H1 (cell line): ENCODE data around the gene OR52E2. TPM values are rescaled to one million over a fixed set of nuclear protein-coding genes. Genes with fewer than 3 reads are reported as not detected.

ENCODE experiments used
- ASH2L ChIP-seq: fragments of 200-600, 300-600 bp; sonication (generic); IDR thresholded peaks from one replicate; pipeline ENCODE4 v1.7.1; 2017; ENCODE audit warnings: low read length
- FOSL1 ChIP-seq: IDR thresholded peaks from 2 replicates; pipeline ENCODE4 v1.6.1; 2011; ENCODE audit warnings: mild to moderate bottlenecking, low read depth, low read length, moderate library complexity; ENCODE audit not compliant: insufficient read depth
- GTF2F1 ChIP-seq: IDR thresholded peaks from 2 replicates; pipeline ENCODE4 v1.6.1; 2012; ENCODE audit warnings: low read depth, low read length, improper control_type of control experiment, borderline replicate concordance
- MAFK ChIP-seq: IDR thresholded peaks from 2 replicates; pipeline ENCODE4 v1.6.1; 2012; ENCODE audit warnings: low read depth, mild to moderate bottlenecking, improper control_type of control experiment, low read length
- NRF1 ChIP-seq: IDR thresholded peaks from 2 replicates; pipeline ENCODE4 v1.6.1; 2011; ENCODE audit warnings: mild to moderate bottlenecking, low read depth, low read length, improper control_type of control experiment
- POLR2AphosphoS5 ChIP-seq: IDR thresholded peaks from 2 replicates; pipeline ENCODE4 v1.6.1; 2011; ENCODE audit warnings: low read depth, low read length
- POU5F1 ChIP-seq: IDR thresholded peaks from 2 replicates; pipeline ENCODE4 v1.6.1; 2011; ENCODE audit warnings: low read depth, mild to moderate bottlenecking, low read length, moderate library complexity
- SIX5 ChIP-seq: IDR thresholded peaks from 2 replicates; pipeline ENCODE4 v1.6.1; 2011; ENCODE audit warnings: mild to moderate bottlenecking, low read depth, low read length
- polyA plus RNA-seq, 7 experiments: library from polyadenylated mRNA; depleted of rRNA in 3 of 7; stranded (reverse) in 5 of 7; unstranded in 2 of 7; fragments of >200 nt in 5 of 7; fragments of 200-250 nt in 2 of 7; gene quantifications; 1 replicate in 5 of 7; 2 replicates in 1 of 7; 4 replicates in 1 of 7; pipeline versions ENCODE4 v1.2.1 to v1.2.3, GENCODE V29; 2011 to 2013; ENCODE audit warnings: missing spikeins in 2 of 7, mixed read lengths in 2 of 7
- total RNA-seq: library from RNA; stranded (reverse); fragmentation: NEBNext Ultra II Directional; extraction: Animal tissue kit (Norgen Biotek cat#: 25700); gene quantifications from 2 replicates; pipeline ENCODE4 v1.2.1, GENCODE V29; 2021
- TF ChIP-seq, protein P1 (sequence below): fragments of 300-600 bp; sonication (generic); IDR thresholded peaks from 2 replicates; pipeline ENCODE4 v1.7.1; 2012; ENCODE audit warnings: low read length, moderate library complexity, mild to moderate bottlenecking, inconsistent platforms; ENCODE audit not compliant: insufficient replicate concordance
- TF ChIP-seq, protein P2 (sequence below), 3 experiments: IDR thresholded peaks; 1 replicate in 2 of 3; 2 replicates in 1 of 3; pipeline versions ENCODE4 v1.5.1 to v1.6.1; 2011; ENCODE audit warnings: low read length in 3 of 3, mild to moderate bottlenecking in 3 of 3, inconsistent platforms in 2 of 3, low read depth in 1 of 3, moderate library complexity in 1 of 3; ENCODE audit not compliant: insufficient read depth in 1 of 3; ENCODE audit errors: control extremely low read depth in 1 of 3

The OR52E2 gene
- total and polyA plus RNA-seq, 2 of the 8 experiments (the other 6 are each of a cell fraction or from before 2014, with no cell fraction given): not detected

DNA sequence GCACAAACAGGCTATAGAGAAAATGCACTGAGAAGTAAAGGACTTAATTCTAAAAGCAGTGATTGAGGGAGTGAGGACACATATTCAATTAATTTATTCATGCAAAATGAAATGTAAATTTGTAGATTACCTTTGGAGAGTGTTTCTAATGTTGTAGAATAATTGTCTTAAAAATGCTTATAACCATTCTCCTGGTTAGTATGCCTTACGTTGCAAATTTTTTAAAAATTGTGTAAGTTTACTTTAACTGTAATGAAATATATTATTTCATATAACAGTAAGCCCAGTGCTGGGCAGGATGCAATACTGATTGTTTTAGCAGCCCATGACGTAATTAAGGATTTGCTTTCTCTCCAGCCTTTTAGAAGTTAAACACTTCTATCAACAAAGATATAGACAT lies 36.6 kb upstream of the OR52E2 start (continued):
- TF ChIP-seq, protein P1, sequence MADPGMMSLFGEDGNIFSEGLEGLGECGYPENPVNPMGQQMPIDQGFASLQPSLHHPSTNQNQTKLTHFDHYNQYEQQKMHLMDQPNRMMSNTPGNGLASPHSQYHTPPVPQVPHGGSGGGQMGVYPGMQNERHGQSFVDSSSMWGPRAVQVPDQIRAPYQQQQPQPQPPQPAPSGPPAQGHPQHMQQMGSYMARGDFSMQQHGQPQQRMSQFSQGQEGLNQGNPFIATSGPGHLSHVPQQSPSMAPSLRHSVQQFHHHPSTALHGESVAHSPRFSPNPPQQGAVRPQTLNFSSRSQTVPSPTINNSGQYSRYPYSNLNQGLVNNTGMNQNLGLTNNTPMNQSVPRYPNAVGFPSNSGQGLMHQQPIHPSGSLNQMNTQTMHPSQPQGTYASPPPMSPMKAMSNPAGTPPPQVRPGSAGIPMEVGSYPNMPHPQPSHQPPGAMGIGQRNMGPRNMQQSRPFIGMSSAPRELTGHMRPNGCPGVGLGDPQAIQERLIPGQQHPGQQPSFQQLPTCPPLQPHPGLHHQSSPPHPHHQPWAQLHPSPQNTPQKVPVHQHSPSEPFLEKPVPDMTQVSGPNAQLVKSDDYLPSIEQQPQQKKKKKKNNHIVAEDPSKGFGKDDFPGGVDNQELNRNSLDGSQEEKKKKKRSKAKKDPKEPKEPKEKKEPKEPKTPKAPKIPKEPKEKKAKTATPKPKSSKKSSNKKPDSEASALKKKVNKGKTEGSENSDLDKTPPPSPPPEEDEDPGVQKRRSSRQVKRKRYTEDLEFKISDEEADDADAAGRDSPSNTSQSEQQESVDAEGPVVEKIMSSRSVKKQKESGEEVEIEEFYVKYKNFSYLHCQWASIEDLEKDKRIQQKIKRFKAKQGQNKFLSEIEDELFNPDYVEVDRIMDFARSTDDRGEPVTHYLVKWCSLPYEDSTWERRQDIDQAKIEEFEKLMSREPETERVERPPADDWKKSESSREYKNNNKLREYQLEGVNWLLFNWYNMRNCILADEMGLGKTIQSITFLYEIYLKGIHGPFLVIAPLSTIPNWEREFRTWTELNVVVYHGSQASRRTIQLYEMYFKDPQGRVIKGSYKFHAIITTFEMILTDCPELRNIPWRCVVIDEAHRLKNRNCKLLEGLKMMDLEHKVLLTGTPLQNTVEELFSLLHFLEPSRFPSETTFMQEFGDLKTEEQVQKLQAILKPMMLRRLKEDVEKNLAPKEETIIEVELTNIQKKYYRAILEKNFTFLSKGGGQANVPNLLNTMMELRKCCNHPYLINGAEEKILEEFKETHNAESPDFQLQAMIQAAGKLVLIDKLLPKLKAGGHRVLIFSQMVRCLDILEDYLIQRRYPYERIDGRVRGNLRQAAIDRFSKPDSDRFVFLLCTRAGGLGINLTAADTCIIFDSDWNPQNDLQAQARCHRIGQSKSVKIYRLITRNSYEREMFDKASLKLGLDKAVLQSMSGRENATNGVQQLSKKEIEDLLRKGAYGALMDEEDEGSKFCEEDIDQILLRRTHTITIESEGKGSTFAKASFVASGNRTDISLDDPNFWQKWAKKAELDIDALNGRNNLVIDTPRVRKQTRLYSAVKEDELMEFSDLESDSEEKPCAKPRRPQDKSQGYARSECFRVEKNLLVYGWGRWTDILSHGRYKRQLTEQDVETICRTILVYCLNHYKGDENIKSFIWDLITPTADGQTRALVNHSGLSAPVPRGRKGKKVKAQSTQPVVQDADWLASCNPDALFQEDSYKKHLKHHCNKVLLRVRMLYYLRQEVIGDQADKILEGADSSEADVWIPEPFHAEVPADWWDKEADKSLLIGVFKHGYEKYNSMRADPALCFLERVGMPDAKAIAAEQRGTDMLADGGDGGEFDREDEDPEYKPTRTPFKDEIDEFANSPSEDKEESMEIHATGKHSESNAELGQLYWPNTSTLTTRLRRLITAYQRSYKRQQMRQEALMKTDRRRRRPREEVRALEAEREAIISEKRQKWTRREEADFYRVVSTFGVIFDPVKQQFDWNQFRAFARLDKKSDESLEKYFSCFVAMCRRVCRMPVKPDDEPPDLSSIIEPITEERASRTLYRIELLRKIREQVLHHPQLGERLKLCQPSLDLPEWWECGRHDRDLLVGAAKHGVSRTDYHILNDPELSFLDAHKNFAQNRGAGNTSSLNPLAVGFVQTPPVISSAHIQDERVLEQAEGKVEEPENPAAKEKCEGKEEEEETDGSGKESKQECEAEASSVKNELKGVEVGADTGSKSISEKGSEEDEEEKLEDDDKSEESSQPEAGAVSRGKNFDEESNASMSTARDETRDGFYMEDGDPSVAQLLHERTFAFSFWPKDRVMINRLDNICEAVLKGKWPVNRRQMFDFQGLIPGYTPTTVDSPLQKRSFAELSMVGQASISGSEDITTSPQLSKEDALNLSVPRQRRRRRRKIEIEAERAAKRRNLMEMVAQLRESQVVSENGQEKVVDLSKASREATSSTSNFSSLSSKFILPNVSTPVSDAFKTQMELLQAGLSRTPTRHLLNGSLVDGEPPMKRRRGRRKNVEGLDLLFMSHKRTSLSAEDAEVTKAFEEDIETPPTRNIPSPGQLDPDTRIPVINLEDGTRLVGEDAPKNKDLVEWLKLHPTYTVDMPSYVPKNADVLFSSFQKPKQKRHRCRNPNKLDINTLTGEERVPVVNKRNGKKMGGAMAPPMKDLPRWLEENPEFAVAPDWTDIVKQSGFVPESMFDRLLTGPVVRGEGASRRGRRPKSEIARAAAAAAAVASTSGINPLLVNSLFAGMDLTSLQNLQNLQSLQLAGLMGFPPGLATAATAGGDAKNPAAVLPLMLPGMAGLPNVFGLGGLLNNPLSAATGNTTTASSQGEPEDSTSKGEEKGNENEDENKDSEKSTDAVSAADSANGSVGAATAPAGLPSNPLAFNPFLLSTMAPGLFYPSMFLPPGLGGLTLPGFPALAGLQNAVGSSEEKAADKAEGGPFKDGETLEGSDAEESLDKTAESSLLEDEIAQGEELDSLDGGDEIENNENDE: no peak
- TF ChIP-seq, protein P2, sequence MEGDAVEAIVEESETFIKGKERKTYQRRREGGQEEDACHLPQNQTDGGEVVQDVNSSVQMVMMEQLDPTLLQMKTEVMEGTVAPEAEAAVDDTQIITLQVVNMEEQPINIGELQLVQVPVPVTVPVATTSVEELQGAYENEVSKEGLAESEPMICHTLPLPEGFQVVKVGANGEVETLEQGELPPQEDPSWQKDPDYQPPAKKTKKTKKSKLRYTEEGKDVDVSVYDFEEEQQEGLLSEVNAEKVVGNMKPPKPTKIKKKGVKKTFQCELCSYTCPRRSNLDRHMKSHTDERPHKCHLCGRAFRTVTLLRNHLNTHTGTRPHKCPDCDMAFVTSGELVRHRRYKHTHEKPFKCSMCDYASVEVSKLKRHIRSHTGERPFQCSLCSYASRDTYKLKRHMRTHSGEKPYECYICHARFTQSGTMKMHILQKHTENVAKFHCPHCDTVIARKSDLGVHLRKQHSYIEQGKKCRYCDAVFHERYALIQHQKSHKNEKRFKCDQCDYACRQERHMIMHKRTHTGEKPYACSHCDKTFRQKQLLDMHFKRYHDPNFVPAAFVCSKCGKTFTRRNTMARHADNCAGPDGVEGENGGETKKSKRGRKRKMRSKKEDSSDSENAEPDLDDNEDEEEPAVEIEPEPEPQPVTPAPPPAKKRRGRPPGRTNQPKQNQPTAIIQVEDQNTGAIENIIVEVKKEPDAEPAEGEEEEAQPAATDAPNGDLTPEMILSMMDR (IDR thresholded peaks at IDR 0.05; ENCODE audit: control extremely low read depth in 1 of 3, insufficient read depth in 1 of 3, low read depth in 1 of 3, low read length in 3 of 3): no peak
- TF ChIP-seq ASH2L: no peak
- TF ChIP-seq FOSL1: no peak
- no peak for TF ChIP-seq NRF1
- no peak for TF ChIP-seq POU5F1
- no peak for TF ChIP-seq SIX5
- TF ChIP-seq POLR2AphosphoS5: no peak
- TF ChIP-seq MAFK: no peak
- no peak for TF ChIP-seq GTF2F1
